Activated T-helper 17 cell treated with anti-CD3 and anti-CD28 coated beads, Interleukin-2, amount 50 U/mL, for 72 hours (primary cell): ENCODE measurements around the gene TMEM178A. TPM values are rescaled to one million over a fixed set of nuclear protein-coding genes. Genes with fewer than 3 reads are reported as not detected.

Experiments used
- ATAC-seq: fragments of 150-1000 bp; cut with Tn5 transposase; replicated peaks from 2 replicates; pipeline ENCODE4 v1.10.0; 2021; ENCODE audit warnings: mild to moderate bottlenecking, moderate library complexity
- H3K27ac Mint-ChIP-seq: one replicate; pipeline ENCODE4 v1.8.0; 2022; ENCODE audit warnings: mixed read lengths
- H3K27me3 Mint-ChIP-seq: one replicate; pipeline ENCODE4 v1.8.0; 2022; ENCODE audit warnings: mixed read lengths
- H3K36me3 Mint-ChIP-seq: one replicate; pipeline ENCODE4 v1.8.0; 2022; ENCODE audit warnings: low read depth, mild to moderate bottlenecking, mixed read lengths
- H3K4me1 Mint-ChIP-seq: one replicate; pipeline ENCODE4 v1.8.0; 2022; ENCODE audit warnings: mixed read lengths
- H3K4me3 Mint-ChIP-seq: one replicate; pipeline ENCODE4 v1.8.0; 2022; ENCODE audit warnings: mild to moderate bottlenecking, mixed read lengths
- H3K9me3 Mint-ChIP-seq: one replicate; pipeline ENCODE4 v1.8.0; 2022; ENCODE audit warnings: mixed read lengths
- total RNA-seq, 2 donors: library from RNA; stranded (reverse); gene quantifications; one replicate each; pipeline ENCODE4 v1.2.3, GENCODE V29; 2022

TMEM178A gene
- total RNA-seq, 2 donors from 2014 or later = 0.42 TPM; not detected in 1

DNA sequence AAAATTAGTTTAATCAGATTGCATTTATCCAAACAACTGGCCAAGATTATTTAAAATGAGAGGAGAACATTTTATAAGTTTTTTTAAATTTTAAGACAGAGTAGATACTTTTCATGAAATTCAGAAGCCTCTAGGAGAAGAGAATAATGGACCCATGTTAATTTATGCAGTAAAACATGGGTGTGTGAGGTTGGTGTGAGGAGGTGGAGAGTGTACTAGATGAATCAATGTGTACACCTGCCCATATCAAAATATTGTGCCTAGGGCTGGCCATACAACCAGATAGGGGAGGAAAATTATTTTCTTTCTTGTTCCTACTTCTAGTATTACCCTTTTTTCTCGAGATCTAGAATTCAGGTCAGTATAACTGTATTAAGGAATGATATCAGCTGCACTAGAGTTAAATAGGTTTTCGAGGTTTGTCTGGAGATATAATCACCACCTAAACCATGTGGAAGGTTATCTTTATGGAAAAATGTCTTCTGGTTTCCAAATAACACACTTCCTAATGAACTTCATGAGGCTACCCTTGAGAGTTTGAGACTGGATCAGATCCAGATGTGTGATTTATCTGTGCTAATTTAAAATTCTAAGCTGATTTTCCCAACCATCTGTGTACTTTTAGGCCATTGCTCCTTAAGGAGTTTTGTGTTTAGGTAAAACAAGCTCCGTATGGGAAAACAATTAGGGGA, 37.6 kb downstream of the TMEM178A start:
- no peak for ATAC-seq
- peaks cover 10% of the 10 kb centered on the region for H3K9me3 Mint-ChIP-seq
- no peaks in the 10 kb centered on the region for H3K4me1 Mint-ChIP-seq
- no peak overlapping the region for H3K27ac Mint-ChIP-seq
- peaks cover 30% of the 10 kb centered on the region for H3K27me3 Mint-ChIP-seq
- H3K36me3 Mint-ChIP-seq = no peaks in the 10 kb centered on the region
- H3K4me3 Mint-ChIP-seq = no peak overlapping the region

DNA sequence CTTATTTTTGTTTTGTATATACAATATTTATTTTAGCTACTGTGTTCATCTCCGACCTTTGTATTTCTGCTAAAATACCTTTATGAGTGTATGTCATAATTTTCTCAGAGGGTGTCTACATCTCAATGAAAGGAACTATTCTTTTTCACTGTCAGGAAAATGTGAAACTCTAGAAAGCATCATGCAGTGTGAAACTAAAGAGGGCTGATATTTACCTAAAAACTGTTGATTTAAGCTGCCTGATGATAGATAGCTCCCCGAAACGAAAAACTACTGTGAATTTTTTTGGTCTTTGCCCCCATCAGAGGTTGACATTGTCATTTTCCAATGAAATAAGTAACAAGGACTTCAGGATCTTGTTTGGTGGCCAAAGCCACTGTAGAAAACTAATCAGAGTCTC, 38.8 kb downstream of the TMEM178A start:
- Mint-ChIP-seq H3K36me3 (no peaks in the 10 kb centered on the region), H3K27ac (no peak overlapping the region), H3K4me3 (no peak overlapping the region), H3K9me3 (peaks cover 10% of the 10 kb centered on the region), H3K4me1 (no peaks in the 10 kb centered on the region), H3K27me3 (peaks cover 32% of the 10 kb centered on the region)
- no peak for ATAC-seq

GRCh38 chr2:39705638-39706037, 39.9 kb downstream of the TMEM178A start:
- no peak for ATAC-seq
- Mint-ChIP-seq H3K4me1 (no peaks in the 10 kb centered on the region), H3K27me3 (peaks cover 30% of the 10 kb centered on the region), H3K4me3 (no peak overlapping the region), H3K36me3 (no peaks in the 10 kb centered on the region), H3K9me3 (peaks cover 6% of the 10 kb centered on the region), H3K27ac (no peak overlapping the region)

- no peaks in the 10 kb centered on the region for H3K4me1 Mint-ChIP-seq
Measured at GRCh38 chr2:39706312-39706711, 40.6 kb downstream of the TMEM178A start.

GRCh38 chr2:39706945-39707344, 41.2 kb downstream of the TMEM178A start:
- H3K36me3 Mint-ChIP-seq = no peaks in the 10 kb centered on the region
- no peak overlapping the region for H3K4me3 Mint-ChIP-seq
- no peaks in the 10 kb centered on the region for H3K4me1 Mint-ChIP-seq
- no peak for ATAC-seq
- no peak overlapping the region for H3K27ac Mint-ChIP-seq
- H3K9me3 Mint-ChIP-seq = peaks cover 3% of the 10 kb centered on the region
- peaks cover 26% of the 10 kb centered on the region for H3K27me3 Mint-ChIP-seq

More at GRCh38 chr2:39706312-39706711, 40.6 kb downstream of the TMEM178A start:
- Mint-ChIP-seq H3K27me3 (peaks cover 30% of the 10 kb centered on the region), H3K27ac (no peak overlapping the region), H3K4me3 (no peak overlapping the region), H3K36me3 (no peaks in the 10 kb centered on the region), H3K9me3 (peaks cover 6% of the 10 kb centered on the region)
- ATAC-seq = no peak

DNA sequence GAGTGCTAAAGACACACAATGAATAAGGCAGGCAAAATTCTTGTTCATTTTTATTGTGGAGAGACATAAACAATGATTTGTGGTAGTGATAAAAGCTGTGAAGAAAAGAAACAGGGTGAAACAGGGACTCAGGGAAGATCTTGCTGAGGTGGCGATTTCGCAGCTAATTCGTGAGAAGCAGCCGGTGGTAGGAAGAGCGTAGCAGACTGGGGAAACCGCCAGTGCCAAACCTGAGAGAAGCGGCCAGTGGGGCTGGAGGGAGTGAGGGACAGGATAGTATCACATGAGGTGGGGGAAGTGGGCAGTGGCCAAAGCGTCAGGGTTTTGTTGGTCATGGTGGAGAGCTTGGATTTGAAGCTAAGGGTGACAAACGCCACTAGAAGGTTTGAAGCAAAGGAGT, 42.3 kb downstream of the TMEM178A start:
- no peaks in the 10 kb centered on the region for H3K4me1 Mint-ChIP-seq
- no peaks in the 10 kb centered on the region for H3K36me3 Mint-ChIP-seq
- H3K9me3 Mint-ChIP-seq = no peaks in the 10 kb centered on the region
- H3K27me3 Mint-ChIP-seq = peaks cover 31% of the 10 kb centered on the region
- H3K4me3 Mint-ChIP-seq = no peak overlapping the region
- no peak overlapping the region for H3K27ac Mint-ChIP-seq
- no peak for ATAC-seq

DNA sequence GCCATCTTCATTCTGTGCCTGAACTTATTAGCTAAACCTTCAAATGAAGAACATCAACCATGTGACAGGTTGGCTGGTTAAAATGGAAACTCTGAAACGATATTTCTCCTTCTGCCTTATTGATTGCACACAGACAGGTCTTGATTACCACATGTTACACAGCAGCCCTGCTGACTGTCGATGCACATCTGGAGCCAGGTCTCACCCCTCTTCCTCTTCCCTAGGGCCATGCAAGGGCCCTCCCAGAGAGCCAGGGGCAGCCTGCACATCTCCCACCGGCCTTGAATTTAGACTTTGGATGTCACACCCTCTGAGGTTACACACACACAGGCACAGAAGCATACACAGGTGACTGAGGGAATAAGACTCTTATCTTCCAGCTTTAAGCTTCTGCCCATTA, 45.1 kb downstream of the TMEM178A start:
- Mint-ChIP-seq H3K4me1 (no peaks in the 10 kb centered on the region), H3K36me3 (no peaks in the 10 kb centered on the region), H3K27ac (no peak overlapping the region), H3K9me3 (no peaks in the 10 kb centered on the region), H3K4me3 (no peak overlapping the region), H3K27me3 (peaks cover 27% of the 10 kb centered on the region)
- no peak for ATAC-seq

DNA sequence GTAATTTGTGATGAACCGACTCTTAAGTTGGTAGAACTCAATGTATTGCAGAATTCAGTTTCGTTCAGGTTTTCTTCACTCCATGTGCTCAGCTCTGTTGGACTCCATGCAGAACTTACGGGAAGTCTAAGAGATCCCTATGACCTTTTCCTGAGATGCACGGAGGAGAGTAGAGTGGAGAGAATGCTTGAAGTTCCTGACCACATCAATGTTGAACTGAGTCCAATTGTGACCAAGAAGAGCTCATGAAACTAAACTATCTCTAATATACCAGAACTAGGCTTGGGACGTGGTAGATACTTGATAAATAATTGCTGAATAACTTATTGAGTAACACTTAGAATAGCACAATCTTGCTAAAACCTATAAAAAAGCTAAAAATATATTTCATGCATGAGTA, 47.2 kb downstream of the TMEM178A start:
- Mint-ChIP-seq H3K27me3 (peaks cover 19% of the 10 kb centered on the region), H3K9me3 (no peaks in the 10 kb centered on the region), H3K4me3 (no peak overlapping the region), H3K27ac (no peak overlapping the region), H3K36me3 (no peaks in the 10 kb centered on the region), H3K4me1 (no peaks in the 10 kb centered on the region)
- no peak for ATAC-seq

DNA sequence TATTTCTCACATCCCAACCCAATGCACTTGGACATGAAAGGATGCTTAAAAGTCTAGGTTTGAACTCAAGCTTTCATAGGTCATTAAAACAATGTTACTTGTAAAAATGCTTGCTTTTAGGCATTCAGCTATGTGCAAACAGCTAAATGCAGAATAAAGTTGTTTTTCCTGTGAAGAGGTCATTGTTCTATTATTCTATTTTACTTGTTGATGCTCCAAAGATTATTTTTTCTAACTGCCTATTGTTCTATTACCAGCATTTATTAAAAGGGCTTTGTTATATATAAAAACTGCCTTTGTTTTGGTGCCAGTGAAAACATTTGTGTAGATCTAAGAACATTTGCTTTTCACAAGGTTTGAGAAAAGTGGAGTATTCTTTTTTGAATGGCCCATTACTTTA, 49.4 kb downstream of the TMEM178A start:
- H3K36me3 Mint-ChIP-seq = no peaks in the 10 kb centered on the region

GRCh38 chr2:39715822-39716221, 50.1 kb downstream of the TMEM178A start:
- Mint-ChIP-seq H3K4me3 (no peak overlapping the region), H3K27ac (no peak overlapping the region), H3K4me1 (no peaks in the 10 kb centered on the region), H3K27me3 (peaks cover 23% of the 10 kb centered on the region), H3K36me3 (no peaks in the 10 kb centered on the region), H3K9me3 (no peaks in the 10 kb centered on the region)
- no peak for ATAC-seq

More for the DNA sequence above, 49.4 kb downstream of the TMEM178A start:
- peaks cover 16% of the 10 kb centered on the region for H3K27me3 Mint-ChIP-seq
- H3K27ac Mint-ChIP-seq = no peak overlapping the region
- no peak for ATAC-seq
- no peak overlapping the region for H3K4me3 Mint-ChIP-seq
- no peaks in the 10 kb centered on the region for H3K4me1 Mint-ChIP-seq
- no peaks in the 10 kb centered on the region for H3K9me3 Mint-ChIP-seq

DNA sequence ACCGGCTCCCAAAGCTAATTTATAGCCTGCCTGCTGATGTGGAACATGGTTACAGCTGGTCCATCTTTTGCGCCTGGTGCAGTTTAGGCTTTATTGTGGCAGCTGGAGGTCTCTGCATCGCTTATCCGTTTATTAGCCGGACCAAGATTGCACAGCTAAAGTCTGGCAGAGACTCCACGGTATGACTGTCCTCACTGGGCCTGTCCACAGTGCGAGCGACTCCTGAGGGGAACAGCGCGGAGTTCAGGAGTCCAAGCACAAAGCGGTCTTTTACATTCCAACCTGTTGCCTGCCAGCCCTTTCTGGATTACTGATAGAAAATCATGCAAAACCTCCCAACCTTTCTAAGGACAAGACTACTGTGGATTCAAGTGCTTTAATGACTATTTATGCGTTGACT, 51.4 kb downstream of the TMEM178A start:
- Mint-ChIP-seq H3K4me3 (no peak overlapping the region), H3K4me1 (no peaks in the 10 kb centered on the region), H3K36me3 (no peaks in the 10 kb centered on the region), H3K27me3 (peaks cover 27% of the 10 kb centered on the region), H3K9me3 (no peaks in the 10 kb centered on the region), H3K27ac (no peak overlapping the region)
- ATAC-seq = no peak

GRCh38 chr2:39718483-39718882, 52.8 kb downstream of the TMEM178A start:
- Mint-ChIP-seq H3K27me3 (peaks cover 22% of the 10 kb centered on the region), H3K36me3 (no peaks in the 10 kb centered on the region), H3K4me1 (no peaks in the 10 kb centered on the region), H3K4me3 (no peak overlapping the region), H3K9me3 (no peaks in the 10 kb centered on the region), H3K27ac (no peak overlapping the region)
- ATAC-seq = no peak

DNA sequence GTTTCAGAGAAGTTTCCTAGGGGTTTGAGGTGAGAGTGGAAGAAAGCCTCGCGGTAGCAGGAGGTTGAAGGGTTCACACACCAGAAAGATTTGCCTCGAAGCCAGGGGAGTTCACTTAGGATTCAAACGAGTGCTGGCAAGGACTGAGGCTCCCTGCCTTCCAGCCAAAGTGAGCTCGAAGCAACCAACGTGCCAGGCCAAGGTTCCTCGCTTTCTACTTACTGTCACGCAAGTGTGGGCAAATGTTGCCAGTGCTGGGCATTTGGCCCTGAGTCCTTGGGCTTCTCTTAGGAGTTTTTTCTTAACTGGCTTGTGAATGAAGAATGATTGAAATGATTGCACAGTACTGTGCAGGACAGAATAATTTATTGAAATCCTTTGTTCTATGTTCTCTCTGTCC, 53.6 kb downstream of the TMEM178A start:
- H3K36me3 Mint-ChIP-seq = no peaks in the 10 kb centered on the region
- ATAC-seq = no peak
- no peak overlapping the region for H3K27ac Mint-ChIP-seq

GRCh38 chr2:39720970-39721369, 55.3 kb downstream of the TMEM178A start:
- Mint-ChIP-seq H3K4me1 (no peaks in the 10 kb centered on the region), H3K9me3 (no peaks in the 10 kb centered on the region), H3K27ac (no peak overlapping the region), H3K4me3 (no peak overlapping the region), H3K27me3 (peaks cover 18% of the 10 kb centered on the region), H3K36me3 (no peaks in the 10 kb centered on the region)
- ATAC-seq = no peak

More for the DNA sequence above, 53.6 kb downstream of the TMEM178A start:
- no peaks in the 10 kb centered on the region for H3K4me1 Mint-ChIP-seq
- H3K4me3 Mint-ChIP-seq = no peak overlapping the region
- H3K27me3 Mint-ChIP-seq = peaks cover 18% of the 10 kb centered on the region
- no peaks in the 10 kb centered on the region for H3K9me3 Mint-ChIP-seq

GRCh38 chr2:39723497-39723896, 57.8 kb downstream of the TMEM178A start:
- Mint-ChIP-seq H3K27me3 (peaks cover 18% of the 10 kb centered on the region), H3K9me3 (no peaks in the 10 kb centered on the region), H3K36me3 (no peaks in the 10 kb centered on the region), H3K27ac (no peak overlapping the region), H3K4me3 (no peak overlapping the region), H3K4me1 (no peaks in the 10 kb centered on the region)
- no peak for ATAC-seq
